ENCODE measurements around the gene TMEM63B.
A peak's percentile ranks its signal among the peaks of the same experiment; 100 is the strongest.
"Not testable (repeated sequence)": the region's sequence is repeated elsewhere in the genome, so short reads cannot be mapped to it uniquely, and the experiment has no call there.

Gene TMEM63B

DNA sequence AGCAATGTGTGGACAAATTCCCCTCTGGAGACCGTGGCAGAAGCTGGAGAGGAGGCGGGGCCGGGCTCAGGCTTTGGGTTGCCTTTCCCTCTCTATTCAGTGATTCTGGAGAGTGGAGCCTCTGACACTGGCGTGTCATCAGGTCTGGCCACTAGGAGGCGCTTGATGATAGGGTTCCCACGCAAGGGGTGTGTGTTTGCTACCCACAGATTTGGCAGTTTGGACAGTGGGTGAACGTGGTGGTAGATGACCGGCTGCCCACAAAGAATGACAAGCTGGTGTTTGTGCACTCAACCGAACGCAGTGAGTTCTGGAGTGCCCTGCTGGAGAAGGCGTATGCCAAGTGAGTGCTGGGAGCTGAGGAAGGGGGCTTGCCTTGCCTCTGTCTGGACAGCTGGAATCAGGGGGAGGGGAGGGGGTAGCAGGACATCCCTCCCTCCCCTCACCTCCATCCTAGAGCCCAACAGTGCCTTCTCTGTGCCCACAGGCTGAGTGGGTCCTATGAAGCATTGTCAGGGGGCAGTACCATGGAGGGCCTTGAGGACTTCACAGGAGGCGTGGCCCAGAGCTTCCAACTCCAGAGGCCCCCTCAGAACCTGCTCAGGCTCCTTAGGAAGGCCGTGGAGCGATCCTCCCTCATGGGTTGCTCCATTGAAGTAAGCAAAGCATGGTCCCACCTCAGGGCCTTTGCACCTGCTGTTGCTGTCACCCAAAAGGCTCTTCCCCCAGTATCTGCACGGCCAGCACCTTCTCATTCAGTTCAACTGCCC is 45.6 kb downstream of the TMEM63B start:
- DNase-seq: peak; percentile 79

- no peak for DNase-seq
These were observed 48.9 kb downstream of the TMEM63B start for GRCh38 chr6:44176130-44176761.

DNA sequence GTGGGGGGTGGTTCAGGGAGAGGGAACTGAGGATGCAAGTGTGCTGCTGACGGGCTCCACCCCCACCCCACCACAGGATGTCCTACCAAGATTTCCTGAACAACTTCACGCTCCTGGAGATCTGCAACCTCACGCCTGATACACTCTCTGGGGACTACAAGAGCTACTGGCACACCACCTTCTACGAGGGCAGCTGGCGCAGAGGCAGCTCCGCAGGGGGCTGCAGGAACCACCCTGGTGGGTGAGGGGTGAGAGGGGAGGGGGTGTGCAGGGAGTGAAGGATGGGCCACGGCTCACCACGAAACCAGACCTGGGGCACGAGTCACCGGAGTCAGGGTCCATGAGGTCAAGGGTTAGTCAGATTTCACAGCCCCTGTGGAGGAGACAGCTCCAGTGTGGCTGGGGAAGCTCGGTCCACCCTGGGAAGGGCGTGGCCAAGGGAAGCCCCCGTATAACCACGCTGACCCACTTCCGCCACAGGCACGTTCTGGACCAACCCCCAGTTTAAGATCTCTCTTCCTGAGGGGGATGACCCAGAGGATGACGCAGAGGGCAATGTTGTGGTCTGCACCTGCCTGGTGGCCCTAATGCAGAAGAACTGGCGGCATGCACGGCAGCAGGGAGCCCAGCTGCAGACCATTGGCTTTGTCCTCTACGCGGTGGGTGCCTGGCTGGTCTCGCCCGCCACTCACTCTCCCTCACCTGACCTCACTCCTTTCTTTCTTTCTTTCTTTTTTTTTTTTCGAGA is 49.6 kb downstream of the TMEM63B start:
- no peak for DNase-seq

- DNase-seq: no peak
These were observed 50.5 kb downstream of the TMEM63B start for GRCh38 chr6:44177691-44178423.

DNA sequence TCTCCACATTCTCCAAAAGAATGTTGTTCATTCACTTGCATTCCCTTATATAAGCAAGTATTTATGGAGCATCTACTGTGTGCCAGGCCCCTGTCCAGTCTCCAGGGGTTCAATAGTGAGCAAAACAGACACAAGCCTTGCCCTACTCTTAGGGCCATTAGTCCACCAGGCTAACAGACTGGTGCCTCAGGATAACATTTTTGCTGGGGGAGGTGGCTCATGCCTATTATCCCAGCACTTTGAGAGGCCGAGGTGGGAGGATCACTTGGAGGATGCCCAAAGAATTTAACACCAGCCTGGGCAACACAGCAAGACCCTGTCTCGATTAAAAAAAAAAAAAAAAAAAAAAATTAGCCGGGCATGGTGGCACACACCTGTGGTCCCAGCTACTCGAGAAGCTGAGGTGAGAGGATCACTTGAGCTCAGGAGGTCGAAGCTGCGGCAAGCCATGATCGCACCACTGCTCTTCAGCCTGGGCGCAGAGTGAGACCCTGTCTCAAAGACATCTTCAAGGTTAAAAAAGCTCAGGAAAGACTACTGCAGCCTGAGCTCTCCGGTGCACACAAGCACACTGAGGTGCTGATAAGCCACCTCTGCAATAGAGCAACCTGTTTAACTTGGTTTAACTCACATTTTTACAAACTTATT is 51.2 kb downstream of the TMEM63B start:
- no peak for DNase-seq

GRCh38 chr6:44179072-44179536 is 51.8 kb downstream of the TMEM63B start:
- no peak for DNase-seq

GRCh38 chr6:44179648-44180047 is 52.3 kb downstream of the TMEM63B start:
- DNase-seq: no peak

GRCh38 chr6:44180406-44180805 is 53.1 kb downstream of the TMEM63B start:
- no peak for DNase-seq

GRCh38 chr6:44180886-44181285 is 53.5 kb downstream of the TMEM63B start:
- no peak for DNase-seq

GRCh38 chr6:44181784-44182183 is 54.4 kb downstream of the TMEM63B start:
- not testable (repeated sequence) for DNase-seq

DNA sequence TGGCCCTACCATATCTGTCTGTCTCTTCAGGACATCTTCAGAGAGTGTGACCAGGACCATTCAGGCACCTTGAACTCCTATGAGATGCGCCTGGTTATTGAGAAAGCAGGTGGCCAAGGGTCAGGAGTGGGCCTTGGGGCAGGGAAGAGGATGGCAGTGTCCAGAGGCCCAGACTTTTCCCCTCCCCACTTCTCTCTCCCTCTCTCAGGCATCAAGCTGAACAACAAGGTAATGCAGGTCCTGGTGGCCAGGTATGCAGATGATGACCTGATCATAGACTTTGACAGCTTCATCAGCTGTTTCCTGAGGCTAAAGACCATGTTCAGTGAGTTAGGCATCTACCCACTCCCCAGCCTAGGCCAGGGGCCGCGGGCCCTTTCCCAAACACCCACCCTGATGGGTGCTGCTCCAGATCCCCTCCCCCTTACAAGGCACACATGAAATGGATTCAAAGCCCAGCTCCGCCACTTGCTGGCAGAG is 55.6 kb downstream of the TMEM63B start:
- no peak for DNase-seq

DNA sequence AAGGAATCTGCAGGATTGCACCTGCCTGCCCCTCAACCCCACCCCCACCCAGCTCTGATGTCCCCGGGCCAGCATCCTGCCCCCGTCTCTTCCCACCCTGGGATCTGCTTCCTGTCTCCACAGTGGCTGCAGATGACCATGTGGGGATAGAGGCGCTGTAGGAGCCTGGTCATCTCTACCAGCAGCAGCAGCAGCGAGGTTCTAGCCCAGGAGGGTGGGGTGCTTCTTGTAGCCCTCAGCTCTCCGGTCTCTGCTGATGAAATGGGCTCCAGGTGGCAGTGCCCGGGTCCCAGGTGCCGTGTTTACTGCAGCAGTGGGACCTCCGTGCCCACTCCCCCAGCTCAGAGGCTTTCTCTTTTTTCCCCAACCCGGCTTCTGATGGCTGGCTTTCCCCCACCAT is 56.4 kb downstream of the TMEM63B start:
- no peak for DNase-seq

DNA sequence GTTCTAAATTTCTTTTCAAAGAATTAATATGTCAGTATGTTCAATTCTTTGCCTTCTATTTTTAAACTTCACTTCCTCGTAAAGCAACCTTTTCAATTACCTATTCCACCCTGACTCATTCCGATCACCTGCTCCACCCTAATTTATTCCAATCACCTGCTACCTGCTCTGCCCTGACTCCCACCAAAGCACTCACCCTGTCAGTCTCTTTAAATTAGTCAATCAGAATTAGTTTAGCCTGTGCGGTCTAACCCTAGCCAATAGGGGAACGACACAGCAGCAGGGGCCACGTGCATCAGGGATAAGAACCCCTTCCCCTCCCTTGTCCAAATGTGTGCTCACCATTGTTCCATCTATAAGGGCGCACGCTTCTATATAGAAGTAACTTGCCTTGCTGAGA is 58.0 kb downstream of the TMEM63B start:
- DNase-seq: not testable (repeated sequence)

- no peak for DNase-seq
These were observed 58.7 kb downstream of the TMEM63B start for GRCh38 chr6:44185953-44186634.

GRCh38 chr6:44186635-44187025 is 59.3 kb downstream of the TMEM63B start:
- no peak for DNase-seq

GRCh38 chr6:44188819-44189218 is 61.5 kb downstream of the TMEM63B start:
- DNase-seq: no peak

DNA sequence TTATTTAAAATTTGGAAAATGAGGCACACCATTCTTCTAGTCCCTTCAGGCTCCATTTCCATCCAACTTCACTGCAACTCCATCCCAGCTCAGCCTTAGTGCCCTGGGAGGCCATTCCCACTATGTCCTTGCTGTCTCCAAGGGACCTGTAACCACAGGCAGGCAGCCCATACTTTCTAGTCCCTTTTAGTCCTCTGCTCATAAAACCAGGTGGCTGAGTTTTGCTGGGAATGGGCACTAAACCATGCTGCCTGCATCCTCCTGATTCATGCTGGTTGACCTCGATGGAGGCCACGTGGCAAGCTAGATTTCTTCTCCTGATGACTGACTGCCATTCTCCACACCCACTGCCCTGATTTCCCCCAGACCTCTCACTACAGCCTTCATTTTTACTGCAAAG is 61.9 kb downstream of the TMEM63B start:
- DNase-seq: no peak

DNA sequence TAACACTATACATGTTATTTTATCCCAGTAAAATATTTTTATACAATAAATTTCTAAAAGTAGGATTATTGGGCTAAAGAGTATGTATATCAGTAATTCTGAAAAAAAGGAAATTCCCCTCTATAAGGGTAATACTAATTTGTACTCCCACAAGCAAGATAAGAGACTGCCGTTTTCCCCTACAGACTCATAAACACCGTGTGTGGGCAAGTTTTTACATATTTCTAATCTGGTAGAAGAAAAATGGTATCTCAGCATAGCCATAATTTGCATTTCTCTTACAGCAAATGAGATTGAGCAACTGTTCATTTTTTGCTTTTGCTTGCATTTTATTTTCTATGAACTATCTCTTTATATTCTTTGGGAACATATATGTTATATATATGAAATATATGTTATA is 63.4 kb downstream of the TMEM63B start:
- no peak for DNase-seq

GRCh38 chr6:44192428-44193041 is 65.2 kb downstream of the TMEM63B start:
- no peak for DNase-seq

- no peak for DNase-seq
These were observed 66.1 kb downstream of the TMEM63B start for GRCh38 chr6:44193307-44193910.

- DNase-seq: no peak
These were observed 67.0 kb downstream of the TMEM63B start for GRCh38 chr6:44194326-44194725.

All from activated CD4-positive, alpha-beta T cell treated with anti-CD3 and anti-CD28 coated beads, Interleukin-2, amount 50 U/mL, for 1 hour (primary cell).